Activated CD4-positive, alpha-beta T cell treated with anti-CD3 and anti-CD28 coated beads, Interleukin-2, amount 50 U/mL, for 4 hours (primary cell): ENCODE measurements around the gene SYDE2.
A peak's percentile ranks its signal among the peaks of the same experiment; 100 is the strongest.
"Not testable (repeated sequence)": the region's sequence is repeated elsewhere in the genome, so short reads cannot be mapped to it uniquely, and the experiment has no call there.

Source experiments
- DNase-seq, 2 experiments: peaks; one replicate each; pipeline ENCODE4 v3.0.0-alpha.2; 2020

SYDE2 gene

GRCh38 chr1:85216697-85217096 is 15.9 kb upstream of the SYDE2 start:
- no peak for DNase-seq

- DNase-seq = no peak
Observed at GRCh38 chr1:85214654-85215053, 13.8 kb upstream of the SYDE2 start.

DNA sequence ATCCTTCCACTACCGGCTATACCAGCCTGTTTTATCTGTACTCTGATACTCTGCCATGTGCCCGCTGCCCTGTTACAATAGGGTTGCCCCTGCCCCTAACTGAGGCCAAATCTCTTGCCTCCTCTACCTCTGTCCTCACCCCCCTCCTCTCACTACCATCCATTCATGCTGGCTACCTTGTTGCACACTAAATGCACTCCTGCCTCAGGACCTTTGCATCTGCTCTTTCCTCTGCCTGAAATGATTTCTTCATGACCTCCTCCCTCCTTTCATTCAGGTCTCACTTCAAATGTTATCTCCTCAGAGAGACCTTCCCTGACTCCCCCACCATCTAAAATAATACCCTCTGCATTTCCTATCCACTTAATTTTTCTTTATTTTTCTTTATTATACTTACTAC is 7.7 kb upstream of the SYDE2 start:
- DNase-seq = no peak

GRCh38 chr1:85203573-85204171 is 2.9 kb upstream of the SYDE2 start:
- no peak for DNase-seq

- no peak for DNase-seq
Observed at GRCh38 chr1:85202864-85203255, 2.0 kb upstream of the SYDE2 start.

GRCh38 chr1:85202092-85202863 is 1.5 kb upstream of the SYDE2 start:
- no peak for DNase-seq

DNA sequence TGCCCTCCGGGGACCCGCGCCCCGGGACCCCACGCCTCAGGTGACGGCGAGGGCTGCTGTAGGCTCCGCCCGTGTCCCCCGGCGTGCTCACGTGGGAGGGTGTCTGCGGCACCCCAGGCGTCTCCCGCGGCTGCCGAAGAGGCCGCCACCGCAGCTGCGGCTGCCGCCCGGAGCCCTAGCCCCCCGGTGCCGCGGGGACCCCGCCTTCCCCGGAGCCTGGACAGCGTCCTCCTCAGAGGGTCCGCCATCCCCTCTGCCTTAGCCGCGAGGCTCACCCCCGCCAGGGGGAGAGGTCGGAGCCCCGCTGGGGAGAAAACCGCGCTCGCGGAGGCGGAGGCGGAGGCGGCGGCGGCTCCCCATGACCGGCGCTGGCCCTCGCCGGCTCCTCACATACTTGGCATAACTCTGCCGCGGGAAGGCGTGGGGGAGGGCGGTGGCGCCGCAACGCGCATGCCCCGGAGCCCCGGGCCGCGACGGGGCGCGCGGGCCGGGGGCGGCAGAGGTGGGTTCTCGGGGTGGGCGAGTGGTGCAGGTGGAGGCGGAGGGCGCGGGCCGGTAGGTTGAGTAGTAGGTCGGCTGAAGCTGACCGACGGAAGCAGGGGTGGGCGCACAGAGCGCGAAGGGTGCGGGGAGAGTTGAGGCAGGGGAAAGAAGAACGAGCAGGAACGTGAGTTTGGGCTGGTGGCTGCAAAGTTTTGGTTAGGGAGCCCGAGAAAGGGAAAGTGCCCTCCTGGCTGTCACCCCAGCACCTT is 700 bp upstream of the SYDE2 start:
- DNase-seq = peak; percentile 62 to 63

DNA sequence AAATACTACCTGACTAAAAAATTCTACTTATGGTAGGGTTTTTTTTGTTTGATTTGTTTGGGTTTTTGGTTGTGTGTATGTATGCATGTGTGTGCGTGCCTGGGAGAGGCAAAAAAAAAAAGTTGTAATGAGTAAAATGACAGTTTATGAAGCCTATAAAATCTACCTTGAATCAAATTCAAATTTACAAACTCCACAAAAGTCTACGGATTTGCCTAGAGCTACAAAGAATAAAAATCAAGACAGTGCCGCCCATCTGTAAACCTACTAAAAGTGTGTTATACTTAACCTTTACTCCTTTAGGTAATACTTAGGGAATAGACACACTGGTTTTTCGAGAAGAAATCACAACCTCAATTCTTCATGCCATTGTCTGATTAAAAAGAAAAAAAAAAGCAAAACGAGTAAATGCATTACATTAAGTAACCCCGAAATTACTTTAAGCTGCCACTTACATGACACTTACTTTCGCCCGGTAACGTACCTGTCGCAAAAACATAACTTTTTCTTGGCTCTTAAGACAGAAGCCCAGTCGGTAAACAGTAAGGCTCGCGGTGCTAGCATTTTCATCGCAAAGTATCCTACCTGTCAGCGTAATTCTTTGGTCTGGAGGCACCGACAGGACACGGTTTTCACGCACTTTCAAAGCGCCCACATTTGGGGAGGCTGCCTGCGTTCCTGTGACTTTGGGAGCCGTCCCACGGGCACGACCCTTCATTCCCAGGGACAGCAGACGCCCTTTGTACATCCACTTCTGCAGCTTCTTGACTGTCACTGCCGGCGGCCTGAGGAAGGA is 951 bp downstream of the SYDE2 start:
- peak in 1 of 2 experiments; percentile 12 for DNase-seq

- no peak for DNase-seq
Observed at GRCh38 chr1:85198864-85199263, 2.0 kb downstream of the SYDE2 start.

DNA sequence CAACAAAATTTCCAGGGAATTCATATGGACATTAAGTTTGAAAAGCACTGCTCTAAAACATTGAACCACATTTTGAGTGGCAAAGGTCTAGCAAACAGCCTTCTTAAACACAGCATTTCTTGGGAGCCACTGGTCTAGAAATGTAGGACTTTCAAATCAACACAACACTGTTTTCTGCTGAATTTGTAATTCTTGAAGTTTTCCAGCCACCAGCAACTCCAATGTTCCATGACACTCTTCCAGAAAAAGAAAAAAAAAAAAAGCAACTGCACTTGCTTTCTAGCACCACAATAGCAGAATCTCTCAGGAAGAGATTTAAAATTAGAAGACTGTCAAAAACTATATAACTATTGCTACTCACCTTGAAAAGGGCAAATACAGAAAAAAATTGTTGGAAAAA is 4.5 kb downstream of the SYDE2 start:
- DNase-seq = no peak

DNA sequence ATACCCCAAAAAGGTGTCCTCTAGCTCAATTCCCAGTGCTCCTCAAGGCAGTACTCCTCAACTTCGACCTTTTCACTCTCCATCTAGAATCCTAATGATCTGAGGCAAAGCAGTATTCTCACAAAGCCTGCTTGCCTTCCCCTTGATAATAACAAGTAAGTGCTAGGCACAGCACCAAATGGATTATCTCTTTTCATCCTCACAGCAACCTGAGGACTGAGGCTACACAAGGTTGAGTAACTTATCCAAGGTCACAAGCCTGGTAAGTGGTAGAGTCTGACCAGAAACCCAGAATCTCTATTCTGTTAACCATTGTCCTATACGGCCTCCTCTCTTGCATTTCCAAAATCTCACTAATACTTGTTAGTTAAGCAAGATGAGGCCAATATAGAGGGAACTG is 5.1 kb downstream of the SYDE2 start:
- no peak for DNase-seq

GRCh38 chr1:85192129-85192528 is 8.7 kb downstream of the SYDE2 start:
- DNase-seq = not testable (repeated sequence)

GRCh38 chr1:85189120-85189519 is 11.7 kb downstream of the SYDE2 start:
- no peak for DNase-seq

DNA sequence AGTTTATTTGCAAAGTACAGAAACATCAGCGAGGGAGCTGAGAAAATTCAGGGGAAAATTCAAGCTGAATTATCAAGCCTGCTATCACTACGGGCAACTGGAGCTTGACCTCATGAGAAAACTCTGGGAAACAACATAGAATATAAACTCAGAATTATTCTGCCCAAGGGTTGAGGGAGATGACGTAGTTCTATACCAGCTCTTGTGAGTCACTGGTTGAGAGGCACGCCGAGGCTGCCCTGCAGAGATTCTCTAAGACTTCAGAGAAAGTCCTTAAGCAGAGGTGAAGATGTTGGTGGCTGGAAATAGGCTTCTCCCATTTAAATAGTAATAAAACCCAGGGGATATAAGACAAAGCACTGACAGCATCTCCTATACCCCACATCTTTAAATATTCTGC is 12.3 kb downstream of the SYDE2 start:
- DNase-seq = no peak

GRCh38 chr1:85187021-85187420 is 13.8 kb downstream of the SYDE2 start:
- DNase-seq = not testable (repeated sequence)

DNA sequence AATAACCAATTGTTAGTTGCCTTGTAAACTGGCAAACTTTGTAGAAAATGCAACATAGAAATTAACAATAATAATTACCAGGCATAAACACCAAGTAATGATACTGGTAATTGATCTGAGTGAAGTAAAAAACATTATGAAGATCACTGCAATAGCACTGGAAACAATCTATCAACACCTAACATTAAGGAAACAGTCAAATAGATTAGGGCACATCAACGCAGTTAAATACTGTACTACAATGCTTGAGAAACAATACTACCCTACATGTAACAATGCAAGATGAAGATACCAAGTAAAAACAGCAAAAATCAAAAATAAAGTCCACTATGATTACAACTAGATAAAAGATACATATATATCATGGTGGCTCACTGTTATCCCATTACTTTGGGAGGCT is 16.6 kb downstream of the SYDE2 start:
- DNase-seq = no peak

DNA sequence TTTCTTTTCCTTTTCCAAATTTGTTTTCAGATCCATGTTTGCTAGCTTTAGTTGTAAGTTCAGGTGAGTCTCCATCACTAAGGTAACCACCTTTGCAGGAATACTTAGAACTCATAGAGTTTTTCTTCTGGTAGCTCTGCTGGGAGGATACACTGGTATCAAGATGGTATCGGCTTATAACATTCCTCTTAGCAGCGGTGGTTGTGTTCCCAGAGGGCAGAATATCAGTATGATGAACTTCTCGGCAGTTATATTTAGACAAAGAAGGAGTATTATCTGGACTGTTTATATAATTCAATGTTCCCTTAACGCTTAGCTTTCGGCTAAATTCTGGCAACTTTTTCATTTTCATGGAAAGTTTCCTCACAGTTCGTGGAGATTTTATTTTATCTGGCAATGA is 18.1 kb downstream of the SYDE2 start:
- DNase-seq = no peak

GRCh38 chr1:85180869-85181268 is 19.9 kb downstream of the SYDE2 start:
- DNase-seq = no peak

DNA sequence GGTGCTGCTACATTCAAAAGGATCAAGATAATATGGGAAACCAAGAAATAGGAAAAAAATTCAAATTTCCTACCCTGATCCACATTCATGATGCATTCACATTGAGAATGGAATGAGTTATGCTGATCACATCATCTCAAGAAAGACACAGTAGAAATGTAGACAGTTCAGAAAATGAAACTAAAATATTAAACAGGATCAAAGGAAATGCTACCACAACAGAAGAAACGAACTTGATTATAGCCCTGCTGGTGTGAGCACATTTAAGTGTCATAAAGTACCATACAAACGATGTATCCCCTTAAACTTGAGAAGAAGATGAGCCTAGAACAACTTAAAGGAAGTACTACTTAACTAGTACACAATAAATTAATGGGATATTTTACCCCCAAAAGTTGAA is 21.3 kb downstream of the SYDE2 start:
- DNase-seq = no peak

GRCh38 chr1:85178396-85178795 is 22.4 kb downstream of the SYDE2 start:
- no peak for DNase-seq

GRCh38 chr1:85174503-85174902 is 26.3 kb downstream of the SYDE2 start:
- DNase-seq = no peak

DNA sequence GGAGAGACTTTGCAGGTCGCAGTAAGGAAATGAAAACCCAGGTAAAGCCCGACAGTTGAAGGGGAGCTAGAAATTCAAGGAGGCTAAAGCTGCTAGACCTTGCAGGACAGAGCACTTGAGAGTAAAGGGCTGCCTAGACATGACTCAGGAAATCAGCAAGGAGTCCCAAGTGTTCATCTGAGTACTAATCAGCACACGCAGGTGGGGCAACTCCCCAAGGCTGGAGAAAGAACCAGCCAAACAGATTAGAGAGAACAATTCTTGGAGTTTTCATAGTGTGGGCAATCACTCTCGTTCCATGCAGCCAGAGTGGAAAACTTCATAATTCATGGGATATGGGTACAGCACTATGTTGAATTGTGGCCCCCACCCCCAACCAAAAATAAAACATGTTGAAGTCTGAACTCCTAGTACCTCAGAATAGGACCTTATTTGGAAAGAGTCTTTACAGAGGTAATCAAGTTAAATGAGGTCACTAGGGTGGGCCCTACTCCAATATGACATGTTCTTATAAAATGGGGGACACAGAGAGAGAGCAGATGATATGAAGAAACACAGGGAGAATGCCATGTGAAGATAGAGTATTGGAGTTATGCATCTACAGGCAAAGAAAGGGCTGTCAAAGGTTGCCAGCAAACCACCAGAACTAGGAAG is 28.0 kb downstream of the SYDE2 start:
- DNase-seq = no peak

GRCh38 chr1:85171721-85172120 is 29.1 kb downstream of the SYDE2 start:
- DNase-seq = no peak
